Measurements from ENCODE around the gene GATAD2A. TPM values are rescaled to one million over a fixed set of nuclear protein-coding genes. Genes with fewer than 3 reads are reported as not detected.

Gene GATAD2A
- polyA plus RNA-seq, 1 donor (not counting 4 experiments of a cell fraction or from before 2014, with no cell fraction given), result 28.4 TPM

DNA sequence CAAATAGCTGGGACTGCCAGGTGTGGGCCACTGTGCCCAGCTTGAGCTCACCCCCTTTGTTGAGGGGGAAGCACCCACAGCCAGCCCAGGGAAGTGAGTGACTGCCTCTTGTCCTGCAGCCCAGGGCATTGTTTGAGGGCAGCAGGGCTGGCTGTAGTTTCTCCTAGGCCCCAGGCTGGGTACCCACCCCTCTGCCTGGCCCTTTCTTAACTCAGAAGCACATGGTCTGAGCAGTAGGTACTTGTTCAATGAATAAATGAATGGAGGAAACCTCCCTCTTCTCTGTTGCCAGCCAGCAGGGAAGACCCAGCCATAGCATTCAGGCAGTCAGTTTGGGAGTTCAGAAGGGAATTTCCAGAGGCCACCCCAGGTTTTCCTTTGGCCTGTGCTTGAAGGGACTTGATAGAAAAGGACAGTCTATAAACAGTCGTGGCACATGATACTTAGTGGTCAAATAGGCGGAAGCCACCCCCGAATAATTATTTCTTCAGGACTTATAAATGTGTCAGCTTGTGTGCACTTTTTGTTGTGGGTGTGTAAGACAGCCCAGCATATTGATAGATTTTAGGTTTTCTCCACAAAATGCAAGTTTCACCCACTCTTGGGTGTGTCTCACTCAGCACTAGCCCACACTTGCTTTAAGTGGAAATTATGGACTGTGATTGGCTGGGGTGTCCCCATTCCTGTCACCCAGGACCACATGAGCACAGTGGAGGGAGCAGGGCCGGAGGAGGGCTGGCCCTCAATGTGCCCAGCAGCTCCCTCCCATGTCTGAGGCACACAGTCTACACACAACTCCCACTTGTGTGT, 33.1 kb downstream of the GATAD2A start:
- H3K9me1 ChIP-seq (ENCODE audit: control insufficient read depth, extremely low read depth, insufficient read depth, low read length), result peaks cover 11% of the 10 kb centered on the region
- H3K4me1 ChIP-seq (ENCODE audit: control insufficient read depth, extremely low read depth, insufficient read depth, low read length), result peaks cover 9% of the 10 kb centered on the region
- H3K9me3 ChIP-seq (ENCODE audit: control insufficient read depth, low read depth, low read length), result no peaks in the 10 kb centered on the region
- H4K20me1 ChIP-seq (ENCODE audit: control insufficient read depth, extremely low read depth, insufficient read depth, low read length), result peaks cover 25% of the 10 kb centered on the region
- peaks cover 9 to 17% of the 10 kb centered on the region in 2 experiments for H3K36me3 ChIP-seq (ENCODE audit: control insufficient read depth in 2 of 2, extremely low read depth in 1 of 2, insufficient read depth in 2 of 2, low read length in 2 of 2)
- peaks cover 95% of the 10 kb centered on the region for H3K79me2 ChIP-seq (ENCODE audit: control insufficient read depth, insufficient read depth, low read length)
- peak overlapping the region; percentile 3 for H3K27ac ChIP-seq (ENCODE audit: control insufficient read depth, insufficient read depth, low read length)
- no peak overlapping the region for H3K4me2 ChIP-seq (ENCODE audit: control insufficient read depth, extremely low read depth, insufficient read depth, low read depth, low read length)
- dilution Hi-C loops (cut with MboI; ENCODE audit: extremely low pct_ligation_motif_present, low sequenced_read_pairs), result no loop called here
- no peak for FAIRE-seq
- H3K9ac ChIP-seq (ENCODE audit: control insufficient read depth, extremely low read depth, insufficient read depth, low read length), result no peak overlapping the region
- no peak overlapping the region for H2AFZ ChIP-seq (ENCODE audit: control insufficient read depth, low read length)
- no peaks in the 10 kb centered on the region for H3K27me3 ChIP-seq (ENCODE audit: control insufficient read depth, extremely low read depth, insufficient read depth, low read length)
- no peak for DNase-seq (ENCODE audit: low read depth, low spot score)
- no peak overlapping the region for H3K4me3 ChIP-seq (ENCODE audit: control insufficient read depth in 2 of 3, extremely low read depth in 1 of 3, insufficient read depth in 2 of 3, low read depth in 1 of 3, low read length in 3 of 3)
- no peak for TF ChIP-seq EZH2 (IDR thresholded peaks at IDR 0.05; ENCODE audit: low read length)
- TF ChIP-seq, protein P1, sequence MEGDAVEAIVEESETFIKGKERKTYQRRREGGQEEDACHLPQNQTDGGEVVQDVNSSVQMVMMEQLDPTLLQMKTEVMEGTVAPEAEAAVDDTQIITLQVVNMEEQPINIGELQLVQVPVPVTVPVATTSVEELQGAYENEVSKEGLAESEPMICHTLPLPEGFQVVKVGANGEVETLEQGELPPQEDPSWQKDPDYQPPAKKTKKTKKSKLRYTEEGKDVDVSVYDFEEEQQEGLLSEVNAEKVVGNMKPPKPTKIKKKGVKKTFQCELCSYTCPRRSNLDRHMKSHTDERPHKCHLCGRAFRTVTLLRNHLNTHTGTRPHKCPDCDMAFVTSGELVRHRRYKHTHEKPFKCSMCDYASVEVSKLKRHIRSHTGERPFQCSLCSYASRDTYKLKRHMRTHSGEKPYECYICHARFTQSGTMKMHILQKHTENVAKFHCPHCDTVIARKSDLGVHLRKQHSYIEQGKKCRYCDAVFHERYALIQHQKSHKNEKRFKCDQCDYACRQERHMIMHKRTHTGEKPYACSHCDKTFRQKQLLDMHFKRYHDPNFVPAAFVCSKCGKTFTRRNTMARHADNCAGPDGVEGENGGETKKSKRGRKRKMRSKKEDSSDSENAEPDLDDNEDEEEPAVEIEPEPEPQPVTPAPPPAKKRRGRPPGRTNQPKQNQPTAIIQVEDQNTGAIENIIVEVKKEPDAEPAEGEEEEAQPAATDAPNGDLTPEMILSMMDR (optimal IDR thresholded peaks at IDR 0.05 in 1 of 3, IDR thresholded peaks at IDR 0.05 in 1 of 3, conservative IDR thresholded peaks at IDR 0.05 in 1 of 3; ENCODE audit: extremely low read depth in 1 of 3, insufficient read depth in 2 of 3, low read length in 3 of 3), result no peak

DNA sequence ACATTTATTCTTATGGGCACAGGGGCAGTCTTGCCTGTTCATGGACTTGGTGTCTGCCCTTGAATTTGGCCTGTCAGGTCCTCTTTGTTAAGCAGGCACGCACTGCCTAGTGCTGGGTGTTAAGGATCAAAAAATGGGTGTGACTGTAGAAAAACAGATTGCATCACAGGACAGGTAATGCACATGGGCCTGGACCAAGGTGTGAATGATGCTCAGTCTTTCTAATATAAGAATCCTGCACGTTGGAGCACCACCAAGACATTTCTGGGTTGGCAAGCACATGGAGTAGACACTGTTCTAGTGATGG, 33.7 kb downstream of the GATAD2A start:
- Histone ChIP-seq H3K4me1 (ENCODE audit: control insufficient read depth, extremely low read depth, insufficient read depth, low read length) (peaks cover 10% of the 10 kb centered on the region), H2AFZ (ENCODE audit: control insufficient read depth, low read length) (no peak overlapping the region), H4K20me1 (ENCODE audit: control insufficient read depth, extremely low read depth, insufficient read depth, low read length) (peaks cover 25% of the 10 kb centered on the region), H3K4me2 (ENCODE audit: control insufficient read depth, extremely low read depth, insufficient read depth, low read depth, low read length) (no peak overlapping the region), H3K27me3 (ENCODE audit: control insufficient read depth, extremely low read depth, insufficient read depth, low read length) (no peaks in the 10 kb centered on the region), H3K9me1 (ENCODE audit: control insufficient read depth, extremely low read depth, insufficient read depth, low read length) (peaks cover 7% of the 10 kb centered on the region), H3K9me3 (ENCODE audit: control insufficient read depth, low read depth, low read length) (no peaks in the 10 kb centered on the region), H3K9ac (ENCODE audit: control insufficient read depth, extremely low read depth, insufficient read depth, low read length) (no peak overlapping the region), H3K4me3 (ENCODE audit: control insufficient read depth in 2 of 3, extremely low read depth in 1 of 3, insufficient read depth in 2 of 3, low read depth in 1 of 3, low read length in 3 of 3) (no peak overlapping the region), H3K79me2 (ENCODE audit: control insufficient read depth, insufficient read depth, low read length) (peaks cover 95% of the 10 kb centered on the region), H3K36me3 (ENCODE audit: control insufficient read depth in 2 of 2, extremely low read depth in 1 of 2, insufficient read depth in 2 of 2, low read length in 2 of 2) (peaks cover 9 to 17% of the 10 kb centered on the region in 2 experiments), H3K27ac (ENCODE audit: control insufficient read depth, insufficient read depth, low read length) (no peak overlapping the region)
- FAIRE-seq (no peak), DNase-seq (ENCODE audit: low read depth, low spot score) (no peak)
- TF ChIP-seq, protein P1 (optimal IDR thresholded peaks at IDR 0.05 in 1 of 3, IDR thresholded peaks at IDR 0.05 in 1 of 3, conservative IDR thresholded peaks at IDR 0.05 in 1 of 3; ENCODE audit: extremely low read depth in 1 of 3, insufficient read depth in 2 of 3, low read length in 3 of 3), result no peak
- no peak for TF ChIP-seq EZH2 (IDR thresholded peaks at IDR 0.05; ENCODE audit: low read length)
- dilution Hi-C loops (cut with MboI; ENCODE audit: extremely low pct_ligation_motif_present, low sequenced_read_pairs), result no loop called here
